ENCODE measurements around the gene MCCC1. TPM values are rescaled to one million over a fixed set of nuclear protein-coding genes. Genes with fewer than 3 reads are reported as not detected.

MCCC1 gene
- total and polyA plus RNA-seq, 2 of the 4 experiments (the other 2 are of a cell fraction), result 14.2 to 17.9 TPM

GRCh38 chr3:183087184-183087583, 12.1 kb downstream of the MCCC1 start:
- no peak overlapping the region for H2BK20ac ChIP-seq (ENCODE audit: low read depth, low read length)
- no peak overlapping the region for H3K27ac ChIP-seq (ENCODE audit: insufficient read depth, low read length)
- H3K14ac ChIP-seq (replicated peaks; ENCODE audit: low read depth, low read length), result no peak overlapping the region
- WGBS, 2 experiments (ENCODE audit: extremely low coverage in 2 of 2, insufficient read length in 1 of 2), result no CpG with 5 or more reads among the region's 2 CpGs
- POLR2A ChIA-PET (ENCODE audit: unreplicated experiment), result no interaction called here
- no peak overlapping the region for H2AK9ac ChIP-seq (replicated peaks; ENCODE audit: low read depth, low read length, poor library complexity)
- no peak overlapping the region for H3K4me2 ChIP-seq (ENCODE audit: low read depth, low read length)
- no peak overlapping the region for H2BK5ac ChIP-seq (ENCODE audit: low read depth, low read length, poor library complexity, severe bottlenecking)
- no peak overlapping the region for H3K23ac ChIP-seq (ENCODE audit: low read depth, low read length)
- no peak overlapping the region for H4K8ac ChIP-seq (ENCODE audit: low read depth in 2 of 2, low read length in 2 of 2)
- H3K9me3 ChIP-seq (ENCODE audit: control insufficient read depth, insufficient read depth, low read length), result no peaks in the 10 kb centered on the region
- H2BK120ac ChIP-seq (ENCODE audit: low read depth, low read length), result no peak overlapping the region
- dilution Hi-C loops (cut with HindIII; ENCODE audit: low sequenced_read_pairs, unreplicated experiment) (no loop called here), in situ Hi-C loops (cut with MboI; ENCODE audit: low sequenced_read_pairs) (no loop called here), intact Hi-C loops (cut with micrococcal nuclease) (no loop called here)
- H4K20me1 ChIP-seq (ENCODE audit: insufficient read depth, low read length), result no peaks in the 10 kb centered on the region
- H2AK5ac ChIP-seq (ENCODE audit: low read depth, low read length), result no peak overlapping the region
- H3K56ac ChIP-seq (ENCODE audit: extremely low read depth, insufficient read depth, low read length), result no peak overlapping the region
- DNase-seq (no peak), ATAC-seq (ENCODE audit: low read depth) (no peak)
- no peak overlapping the region for H4K91ac ChIP-seq (ENCODE audit: insufficient read depth, low read depth, low read length)
- TF ChIP-seq CEBPB (IDR thresholded peaks at IDR 0.05; ENCODE audit: low read depth, low read length), result no peak
- no peak for TF ChIP-seq ELK1 (IDR thresholded peaks at IDR 0.05; ENCODE audit: borderline replicate concordance, low read depth, low read length)
- TF ChIP-seq RCOR1 (IDR thresholded peaks at IDR 0.05; ENCODE audit: insufficient replicate concordance, low read length), result no peak
- no peak for TF ChIP-seq POLR2A (IDR thresholded peaks at IDR 0.05; ENCODE audit: low read depth, low read length)
- TF ChIP-seq USF2 (IDR thresholded peaks at IDR 0.05; ENCODE audit: low read depth, low read length), result no peak
- TF ChIP-seq MAFK (IDR thresholded peaks at IDR 0.05; ENCODE audit: low read depth, low read length), result no peak
- no peak for TF ChIP-seq RAD21 (IDR thresholded peaks at IDR 0.05; ENCODE audit: low read length)
- no peak for TF ChIP-seq MXI1 (IDR thresholded peaks at IDR 0.05; ENCODE audit: borderline replicate concordance, low read depth, low read length)
- TF ChIP-seq RFX5 (IDR thresholded peaks at IDR 0.05; ENCODE audit: low read depth, low read length), result no peak
- TF ChIP-seq SMC3 (IDR thresholded peaks at IDR 0.05; ENCODE audit: low read depth, low read length), result no peak
- TF ChIP-seq MAZ (IDR thresholded peaks at IDR 0.05; ENCODE audit: borderline replicate concordance, low read depth, low read length), result no peak
- TF ChIP-seq BHLHE40 (IDR thresholded peaks at IDR 0.05; ENCODE audit: low read depth, low read length), result no peak
- no peak for TF ChIP-seq CTCF (conservative IDR thresholded peaks at IDR 0.05; ENCODE audit: low read depth, low read length)
- TF ChIP-seq NFE2L2 (IDR thresholded peaks at IDR 0.05; ENCODE audit: low read depth, low read length), result no peak
- TF ChIP-seq CHD1 (IDR thresholded peaks at IDR 0.05; ENCODE audit: low read depth, low read length), result no peak
- no peak for TF ChIP-seq FOS (IDR thresholded peaks at IDR 0.05; ENCODE audit: low read depth, low read length)
- no peak overlapping the region for H3K18ac ChIP-seq (ENCODE audit: low read depth, low read length)
- H3K9ac ChIP-seq (ENCODE audit: low read depth, low read length), result no peak overlapping the region
- no peaks in the 10 kb centered on the region; a peak in 1 of 4 replicates for H3K79me1 ChIP-seq (ENCODE audit: low read depth in 1 of 2, low read length in 2 of 2)
- no peak overlapping the region for H3K4me3 ChIP-seq (ENCODE audit: insufficient read depth, low read depth, low read length)
- no peak overlapping the region for H2AFZ ChIP-seq (replicated peaks; ENCODE audit: low read length, poor library complexity)
- H3K27me3 ChIP-seq (ENCODE audit: control insufficient read depth, insufficient read depth, low read length), result no peaks in the 10 kb centered on the region
- peaks cover 31% of the 10 kb centered on the region for H3K36me3 ChIP-seq (ENCODE audit: control insufficient read depth, insufficient read depth, low read length)
- no peak overlapping the region for H3K4ac ChIP-seq (ENCODE audit: low read depth, low read length)
- CTCF ChIA-PET, result interaction anchor here (1.4 kb wide), 1 partner anchor 10 kb away, joined by 4 read pairs; no protein-coding TSS in a partner anchor
- no peaks in the 10 kb centered on the region for H3K9me1 ChIP-seq (ENCODE audit: insufficient read depth, low read length)
- no peak overlapping the region for H2BK15ac ChIP-seq (ENCODE audit: low read depth, low read length)
- no peak overlapping the region for H4K5ac ChIP-seq (ENCODE audit: low read depth, low read length)
- H3K4me1 ChIP-seq (ENCODE audit: control insufficient read depth, insufficient read depth, low read length), result no peaks in the 10 kb centered on the region
- BruUV-seq (replicated peaks), result no TSS peak
